Muscle of arm (tissue), 12 donors: Measurements from ENCODE around the gene RBBP6. TPM values are rescaled to one million over a fixed set of nuclear protein-coding genes. Genes with fewer than 3 reads are reported as not detected.

Experiments used
- DNase-seq: peaks from one replicate; pipeline ENCODE4 v3.0.0-alpha.2; 2013
- polyA plus RNA-seq, 12 donors: library from polyadenylated mRNA; unstranded; fragments of 120-200 nt; gene quantifications; one replicate each; pipeline ENCODE4 v1.2.1, GENCODE V29; 2013; ENCODE audit not compliant: insufficient read length in 12 of 12

Gene RBBP6
- polyA plus RNA-seq, 12 donors: 33.5 to 98.7 (median 44.9) TPM; not detected in 1

DNA sequence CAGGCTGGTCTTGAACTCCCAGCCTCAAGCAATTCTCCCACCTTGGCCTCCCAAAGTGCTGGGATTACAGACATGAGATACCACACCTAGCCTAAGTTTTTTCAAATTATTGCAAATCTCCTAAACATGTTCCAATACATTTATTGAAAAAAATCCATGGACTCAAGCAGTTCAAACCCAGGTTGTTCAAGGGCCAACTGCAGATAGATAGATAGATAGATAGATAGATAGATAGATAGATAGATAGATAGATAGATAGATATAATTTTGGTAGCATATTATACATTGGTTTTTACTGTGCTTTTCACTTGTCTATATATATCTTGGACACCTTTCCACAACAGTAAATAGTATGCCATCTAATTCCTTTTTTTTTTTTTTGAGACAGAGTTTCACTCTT, 20.9 kb upstream of the RBBP6 start:
- no peak for DNase-seq

DNA sequence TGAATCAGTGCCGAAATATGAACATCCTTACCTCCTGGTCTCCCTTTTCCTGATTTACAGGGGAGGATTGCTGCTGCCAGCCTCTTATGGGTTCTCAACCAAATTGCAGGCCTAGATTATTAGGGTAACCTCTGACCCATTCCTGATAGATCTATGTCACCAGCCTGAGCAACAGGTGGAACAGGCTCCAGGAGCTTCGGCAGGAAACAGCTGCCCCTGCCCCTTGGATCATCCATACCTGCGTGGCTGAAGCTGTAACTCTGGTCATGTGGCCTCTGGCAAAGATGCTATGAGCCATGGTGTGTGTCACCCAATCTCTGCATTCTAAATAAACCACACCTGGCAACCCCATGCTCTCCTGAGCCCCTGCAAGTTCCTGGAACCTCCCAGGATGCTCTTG, 18.4 kb upstream of the RBBP6 start:
- no peak for DNase-seq

DNA sequence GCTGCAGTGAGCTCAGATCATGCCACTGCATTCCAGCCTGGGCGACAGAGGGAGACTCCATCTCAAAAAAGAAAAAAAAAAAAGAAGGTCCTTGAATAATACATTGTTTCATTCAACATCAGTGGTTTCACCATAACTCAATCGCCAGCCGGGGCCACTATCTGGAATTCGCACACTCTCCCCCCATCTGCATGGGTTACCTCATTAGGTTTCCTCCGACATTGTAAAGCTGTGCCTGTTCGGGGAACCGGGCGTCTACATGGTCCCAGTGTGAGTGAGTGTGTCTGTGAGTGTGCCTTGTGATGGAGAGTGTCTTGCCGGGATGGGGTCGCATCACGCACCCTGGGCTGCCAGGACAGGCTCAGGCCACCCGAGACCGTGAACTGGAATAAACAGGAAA, 16.6 kb upstream of the RBBP6 start:
- no peak for DNase-seq

DNA sequence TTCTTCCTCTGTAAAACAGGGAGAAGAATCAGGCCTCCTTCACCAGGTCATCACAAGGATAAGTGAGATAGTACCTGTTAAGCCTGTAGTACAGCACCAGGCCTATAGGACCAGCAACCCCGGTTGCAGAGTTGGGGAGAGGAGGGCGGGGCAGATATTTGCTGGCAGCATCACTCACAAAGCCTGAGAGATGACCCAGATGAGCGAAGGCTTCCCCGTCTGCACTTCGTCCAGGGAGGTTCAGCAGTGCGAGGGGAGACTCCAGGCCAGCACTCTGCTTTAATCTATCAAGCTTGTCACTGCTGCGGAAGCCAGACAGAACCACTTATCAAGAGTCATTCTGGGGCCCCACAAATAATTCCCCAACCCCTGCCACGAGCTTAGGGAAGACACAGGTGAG, 15.8 kb upstream of the RBBP6 start:
- DNase-seq: no peak

DNA sequence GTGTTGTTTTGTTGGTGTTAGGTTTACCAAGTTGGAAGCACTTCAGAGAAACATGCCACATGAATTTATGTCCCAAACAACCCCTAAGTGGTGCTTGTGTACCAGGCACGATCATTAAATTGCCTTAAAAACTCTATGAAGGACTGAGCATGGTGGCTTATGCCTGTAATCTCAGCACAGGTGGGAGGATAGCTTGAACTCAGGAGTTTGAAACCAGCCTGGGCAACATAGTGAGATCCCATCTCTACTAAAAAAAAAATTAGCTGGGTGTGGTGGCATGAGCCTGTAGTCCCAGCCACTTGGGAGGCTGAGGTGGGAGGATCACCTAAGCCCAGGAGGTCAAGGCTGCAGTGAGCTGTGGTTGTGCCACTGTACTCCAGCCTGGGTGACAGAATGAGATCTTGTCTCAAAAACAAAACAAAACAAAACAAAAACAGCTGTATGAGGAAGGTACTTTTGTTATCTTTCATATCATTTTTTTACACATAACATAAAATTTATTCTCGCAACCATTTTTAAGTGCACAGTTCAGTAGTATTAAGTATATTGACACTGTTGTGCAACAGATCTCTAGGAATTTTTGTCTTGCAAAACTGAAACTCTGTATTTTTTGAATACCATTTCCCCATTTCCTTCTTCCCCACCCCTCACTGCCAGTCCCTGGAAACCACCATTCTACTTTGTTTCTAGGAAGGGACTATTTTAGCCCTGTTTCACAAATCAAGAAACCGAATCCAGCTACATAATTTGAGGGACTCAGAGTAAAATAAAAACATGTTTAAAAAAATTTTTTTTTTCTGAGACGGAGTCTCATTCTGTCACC, 14.3 kb upstream of the RBBP6 start:
- DNase-seq: no peak

DNA sequence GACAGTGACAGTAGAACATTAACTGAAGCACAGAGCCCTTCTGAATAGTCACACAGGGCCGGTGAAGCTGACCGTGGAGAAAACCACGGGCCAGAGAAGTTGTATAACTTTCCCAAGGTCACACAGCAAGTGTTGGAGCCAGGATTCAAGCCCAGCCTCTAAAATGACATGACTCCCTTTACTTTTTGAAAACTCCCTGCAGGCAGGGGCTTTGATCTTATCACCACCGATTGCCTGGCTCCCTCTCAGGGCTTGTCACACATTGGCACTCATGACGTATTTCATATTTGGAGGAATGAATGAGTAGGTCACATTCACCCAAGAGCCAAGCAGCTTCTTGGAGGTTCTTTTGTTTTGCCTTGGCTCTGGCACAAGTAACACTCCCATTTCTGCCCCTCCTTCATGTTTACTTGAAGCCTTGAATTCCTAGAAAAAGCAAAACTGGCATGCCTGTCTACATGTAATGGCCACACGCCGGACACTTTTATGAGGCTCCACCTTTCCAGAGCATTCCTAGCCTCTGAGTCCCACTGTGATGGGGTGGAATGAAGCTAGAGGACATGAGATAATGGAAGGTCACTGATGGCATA, 13.3 kb upstream of the RBBP6 start:
- no peak for DNase-seq

DNA sequence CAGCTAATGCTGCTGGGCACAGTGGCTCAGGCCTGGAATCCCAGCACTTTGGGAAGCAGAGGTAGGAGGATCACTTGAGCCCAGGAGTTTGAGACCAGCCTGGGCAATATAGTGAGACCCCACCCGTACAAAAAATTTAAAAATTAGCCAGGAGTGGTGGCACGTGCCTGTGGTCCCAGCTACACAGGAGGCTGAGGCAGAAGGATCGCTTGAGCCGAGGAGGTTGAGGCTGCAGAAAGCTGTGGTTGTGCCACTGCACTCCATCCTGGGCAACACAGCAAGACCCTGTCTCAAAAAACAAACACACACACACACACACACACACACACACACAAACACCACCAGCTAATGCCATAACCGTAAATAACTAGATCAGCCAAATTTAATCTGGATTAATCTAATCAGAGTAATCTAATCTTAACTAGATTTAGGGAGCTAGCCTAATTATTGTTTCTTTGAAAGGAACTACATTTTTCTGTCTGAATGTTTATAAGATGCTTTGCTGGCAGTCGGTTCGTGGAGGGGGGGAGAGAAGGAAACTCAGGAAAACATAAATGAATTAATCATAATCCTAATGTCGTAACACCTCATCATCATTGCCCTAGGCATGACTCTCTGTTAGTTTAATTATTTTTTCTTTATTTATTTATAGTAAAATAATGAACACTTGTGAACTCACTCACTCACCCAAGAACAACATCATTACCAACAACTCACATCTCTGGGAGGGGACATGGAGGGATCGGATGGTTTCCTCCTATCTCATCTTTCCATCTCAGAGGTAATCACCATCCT, 12.5 kb upstream of the RBBP6 start:
- no peak for DNase-seq

DNA sequence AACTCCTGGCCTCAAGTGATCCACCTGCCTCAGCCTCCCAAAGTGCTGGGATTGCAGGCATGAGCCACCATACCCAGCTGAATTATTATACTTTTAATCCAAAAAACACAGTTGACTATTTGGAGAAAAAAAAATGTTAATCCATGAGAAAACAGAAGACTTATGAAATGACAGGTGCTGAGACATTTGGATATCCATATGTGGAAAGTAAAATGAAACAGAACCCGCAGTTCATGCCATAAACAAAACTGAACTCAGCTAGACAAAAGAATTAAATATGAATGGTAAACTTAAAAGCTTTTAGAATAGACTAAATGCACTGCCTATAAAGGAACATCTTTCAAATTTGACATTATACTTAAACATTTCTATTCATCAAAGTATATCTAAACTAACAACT, 8.2 kb upstream of the RBBP6 start:
- no peak for DNase-seq

DNA sequence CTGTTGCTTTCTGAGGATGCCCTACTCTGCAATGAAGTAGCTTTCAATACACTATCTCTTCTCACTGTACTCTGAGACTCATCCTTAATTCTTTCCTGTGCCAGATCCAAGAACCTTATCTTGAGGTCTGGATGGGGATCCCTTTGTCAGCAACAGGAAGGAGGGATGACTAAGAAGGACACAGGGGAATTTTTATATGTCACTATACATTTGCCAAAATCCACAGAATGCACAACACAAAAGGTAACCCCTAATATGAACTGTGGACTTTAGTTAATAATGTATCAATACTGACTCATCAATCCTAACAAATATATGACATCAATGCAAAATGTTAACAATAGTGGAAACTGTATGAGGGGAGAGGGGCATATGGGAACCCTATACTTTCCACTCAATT, 4.7 kb upstream of the RBBP6 start:
- no peak for DNase-seq

DNA sequence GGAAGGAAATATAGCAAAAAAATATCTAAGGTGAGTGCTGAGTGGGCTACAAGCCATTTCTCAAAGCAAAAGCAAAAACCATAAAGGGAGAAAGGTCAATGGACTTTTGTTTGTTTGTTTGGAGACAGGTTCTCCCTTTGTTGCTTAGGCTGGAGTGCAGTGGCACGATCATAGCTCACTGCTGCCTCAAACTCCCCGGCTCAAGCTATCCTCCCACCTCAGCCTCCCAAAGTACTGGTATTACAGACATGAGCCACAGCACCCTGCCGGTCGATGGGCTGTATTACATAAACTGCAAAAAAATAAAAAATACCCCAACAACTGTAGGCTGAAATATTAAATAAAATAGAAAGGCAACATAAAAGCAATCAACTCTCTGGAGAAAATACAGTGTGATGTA, 3.5 kb upstream of the RBBP6 start:
- DNase-seq: no peak

DNA sequence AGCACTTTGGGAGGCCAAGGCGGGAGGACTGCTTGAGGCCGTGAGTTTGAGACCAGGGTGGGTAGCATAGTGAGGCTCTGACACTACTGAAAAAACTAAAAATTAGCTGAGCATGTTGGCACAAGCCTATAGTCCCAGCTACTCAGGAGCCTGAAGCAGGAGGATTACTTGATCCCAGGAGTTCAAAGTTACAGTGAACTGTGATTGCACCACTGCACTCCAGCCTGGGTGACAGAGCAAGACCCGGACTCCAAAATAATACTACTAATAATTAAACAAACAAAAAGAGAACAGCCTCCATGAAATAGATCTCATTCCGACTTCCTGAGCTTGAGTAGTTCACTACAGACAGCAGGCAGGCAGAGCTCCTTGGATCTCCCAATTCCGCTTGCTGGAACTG, 2.7 kb upstream of the RBBP6 start:
- DNase-seq: no peak

DNA sequence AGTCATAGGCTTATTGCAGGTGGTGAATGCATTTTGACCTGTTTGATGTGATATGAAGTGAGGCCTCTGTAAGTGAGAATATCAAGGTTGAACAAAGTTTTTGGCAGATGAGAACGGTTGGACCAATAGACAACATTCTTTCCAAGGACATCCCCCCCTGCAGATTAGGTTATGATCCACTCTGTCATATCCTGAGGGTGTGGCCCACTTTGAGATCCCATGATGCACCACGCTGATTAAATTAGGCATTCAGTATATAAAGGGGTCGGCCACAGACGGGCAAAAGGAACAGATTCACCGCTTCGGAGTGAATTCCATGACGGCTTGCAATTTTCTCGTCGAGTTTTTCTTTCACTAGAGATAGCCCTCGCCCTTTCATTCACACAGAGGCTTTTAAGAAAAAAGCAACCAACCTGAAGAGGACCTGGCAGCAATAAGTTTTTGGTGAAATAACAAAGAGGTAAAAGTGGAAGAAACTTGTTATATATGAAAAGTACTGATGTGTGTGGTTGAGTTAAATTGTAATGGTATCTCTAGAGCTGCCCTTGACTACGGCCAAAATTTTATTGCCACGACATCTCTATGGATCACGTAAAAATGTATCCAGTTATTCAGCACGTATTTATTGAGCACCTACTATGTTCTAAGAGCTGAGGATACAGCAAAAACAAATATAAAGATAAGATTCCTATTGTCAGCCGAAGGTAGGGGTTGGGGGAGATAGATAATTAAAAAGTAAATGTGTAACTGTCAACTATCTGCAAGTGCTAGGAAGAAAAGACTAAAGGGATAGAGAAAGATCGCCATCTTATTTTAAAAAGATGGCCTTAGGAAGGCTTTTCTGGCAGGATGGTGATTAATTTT, 1.7 kb upstream of the RBBP6 start:
- no peak for DNase-seq

DNA sequence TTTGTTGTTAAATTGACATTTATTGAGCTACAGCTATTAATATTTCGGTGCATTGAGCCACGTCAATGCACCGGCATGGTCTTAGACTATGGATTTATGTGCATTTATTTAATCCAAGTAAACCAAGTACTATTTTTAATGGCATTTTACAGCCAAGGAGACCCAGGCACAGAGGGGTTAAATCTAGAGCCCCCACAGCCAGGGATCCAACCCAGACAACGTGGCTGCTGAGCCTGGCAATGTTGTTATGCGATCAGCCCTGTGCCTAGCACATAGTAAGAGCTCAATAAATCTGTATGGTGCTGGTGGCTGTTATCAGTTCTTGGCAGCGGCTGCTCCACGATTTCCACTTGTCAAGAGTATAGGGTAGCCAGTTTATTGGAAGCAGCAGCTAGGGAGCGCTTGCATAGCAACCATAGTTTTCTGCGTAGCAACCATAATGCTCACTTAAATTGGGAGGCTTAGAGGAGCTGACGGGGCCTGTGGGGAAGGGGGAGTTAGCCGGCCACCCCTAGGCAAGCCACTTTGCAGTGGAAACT, 541 bp upstream of the RBBP6 start:
- DNase-seq: no peak

DNA sequence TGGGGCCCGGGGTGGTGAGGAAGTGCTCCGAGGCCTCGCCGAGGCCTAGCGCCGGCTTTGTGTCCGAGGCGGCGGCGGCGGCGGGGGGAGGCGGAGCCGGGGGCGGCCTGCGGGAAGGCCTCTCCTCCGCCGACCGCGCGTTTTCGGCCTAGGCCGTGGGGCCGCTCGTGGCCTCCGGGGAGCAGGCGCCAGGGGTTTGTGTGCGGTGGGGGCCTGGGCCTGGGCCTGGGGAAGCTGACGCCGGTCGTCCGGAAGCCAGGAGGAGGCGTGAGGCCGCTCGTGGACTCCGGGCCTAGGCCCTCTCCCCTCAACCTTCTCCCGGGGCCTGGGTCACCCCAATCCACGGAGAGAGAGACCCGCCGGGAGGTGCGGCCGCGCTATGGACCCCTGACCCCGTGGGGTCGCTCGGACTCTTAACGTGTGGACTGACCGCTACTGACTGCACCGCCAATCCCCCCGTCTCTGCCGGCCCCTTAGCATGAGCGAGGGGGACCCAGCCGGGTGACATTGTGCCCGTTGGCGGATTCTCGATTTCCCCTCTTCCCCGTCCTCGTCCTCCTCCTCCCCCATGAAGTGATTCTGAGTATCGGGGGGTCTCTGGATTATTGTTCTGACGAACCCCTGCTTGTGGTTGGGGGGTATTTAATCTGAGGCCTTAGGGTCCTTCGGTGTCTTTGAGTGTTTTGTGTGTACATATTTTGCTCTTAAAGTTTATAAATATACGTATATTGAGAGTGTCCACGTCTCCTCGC, 660 bp downstream of the RBBP6 start:
- DNase-seq: peak; percentile 49

DNA sequence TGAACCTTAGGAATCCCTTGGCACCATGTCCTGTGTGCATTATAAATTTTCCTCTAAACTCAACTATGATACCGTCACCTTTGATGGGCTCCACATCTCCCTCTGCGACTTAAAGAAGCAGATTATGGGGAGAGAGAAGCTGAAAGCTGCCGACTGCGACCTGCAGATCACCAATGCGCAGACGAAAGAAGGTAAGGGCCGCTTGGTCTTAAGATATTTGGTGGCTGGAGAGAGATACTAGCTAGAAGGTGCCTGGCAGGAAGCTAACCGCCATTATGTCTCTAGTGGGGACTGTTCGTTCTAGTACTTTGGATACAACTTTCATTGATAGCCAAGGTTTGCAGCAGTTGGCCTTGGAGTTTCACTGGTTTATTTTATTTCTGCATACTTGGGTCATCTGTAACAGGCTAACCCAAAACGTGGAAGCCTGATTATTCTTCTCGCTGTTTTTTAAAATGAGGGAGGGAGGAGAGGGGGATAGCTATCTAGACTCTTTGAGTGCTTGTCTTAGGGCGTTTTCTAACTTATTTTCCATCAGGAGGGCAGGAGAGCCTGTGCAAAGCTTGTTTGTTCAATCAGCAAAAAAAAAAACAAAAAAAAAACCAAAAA, 1.3 kb downstream of the RBBP6 start:
- DNase-seq: peak; percentile 40

DNA sequence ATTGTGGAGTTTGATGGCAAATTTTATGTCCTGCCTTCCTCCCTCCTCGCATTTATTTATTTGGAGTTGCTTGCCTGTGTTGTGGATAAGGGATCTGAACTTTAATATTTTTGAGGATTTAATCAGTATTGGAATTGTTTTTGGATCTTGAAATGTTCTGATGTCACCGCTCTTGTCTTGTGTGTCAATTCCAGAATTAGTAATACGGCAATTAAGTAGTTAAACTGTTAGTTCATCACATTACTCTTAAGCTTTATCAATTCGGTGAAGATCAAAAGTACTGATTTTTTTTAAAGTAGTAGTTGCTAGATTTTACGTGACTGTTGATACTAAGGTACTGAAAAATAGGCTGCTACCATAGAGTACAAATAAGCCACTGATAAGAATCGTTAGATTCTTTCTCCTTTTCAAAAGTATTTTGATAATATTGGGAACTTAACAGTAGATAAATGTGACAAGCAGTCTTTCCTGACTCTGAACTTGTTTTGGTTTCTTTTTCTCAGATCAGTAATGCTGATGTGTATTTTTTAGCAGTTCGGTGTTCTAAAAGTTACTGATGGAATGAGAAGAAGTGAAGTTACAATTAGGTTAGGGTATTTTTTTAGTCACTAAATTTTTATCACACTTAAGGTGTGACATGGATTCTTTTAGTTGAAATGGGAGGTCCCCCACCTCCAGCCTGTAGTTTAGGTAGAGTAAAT, 2.0 kb downstream of the RBBP6 start:
- no peak for DNase-seq

DNA sequence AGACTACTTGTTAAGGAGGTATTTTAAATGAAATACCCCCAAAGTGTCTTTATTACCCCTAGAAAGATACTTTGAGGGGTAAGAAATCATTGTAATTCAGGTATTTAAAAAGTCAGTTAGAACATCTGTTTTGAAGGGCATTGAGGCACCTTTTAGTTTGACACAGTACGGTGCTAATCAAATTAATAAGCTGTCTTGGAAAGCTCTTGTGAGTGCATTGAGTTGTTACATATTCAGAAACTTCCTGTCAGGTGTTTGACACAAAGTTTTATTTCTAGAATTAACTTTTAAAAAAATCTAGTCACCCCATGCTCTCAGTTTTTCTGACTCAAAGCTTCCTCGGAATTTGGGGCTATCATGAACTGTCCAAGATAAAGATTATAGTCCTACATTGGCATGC, 4.6 kb downstream of the RBBP6 start:
- DNase-seq: no peak

DNA sequence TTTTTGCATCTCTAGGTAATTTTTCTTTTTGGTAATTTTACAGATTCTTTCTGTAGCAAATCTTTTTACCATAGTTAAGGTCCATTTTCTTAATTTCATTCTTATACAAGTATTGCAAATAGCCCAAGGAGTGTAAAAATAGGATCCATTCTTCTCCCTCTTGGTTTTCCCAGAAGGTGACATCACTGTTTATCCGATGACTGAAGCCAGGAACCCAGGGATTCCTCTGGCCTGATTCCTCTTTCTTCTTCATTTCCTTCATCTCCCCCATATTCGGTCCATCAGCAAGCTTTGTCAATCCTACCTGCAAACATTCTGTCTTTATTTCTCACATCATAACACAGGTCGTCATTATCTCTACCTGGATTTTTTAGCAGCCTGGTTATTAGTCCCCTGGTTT, 5.3 kb downstream of the RBBP6 start:
- DNase-seq: no peak

DNA sequence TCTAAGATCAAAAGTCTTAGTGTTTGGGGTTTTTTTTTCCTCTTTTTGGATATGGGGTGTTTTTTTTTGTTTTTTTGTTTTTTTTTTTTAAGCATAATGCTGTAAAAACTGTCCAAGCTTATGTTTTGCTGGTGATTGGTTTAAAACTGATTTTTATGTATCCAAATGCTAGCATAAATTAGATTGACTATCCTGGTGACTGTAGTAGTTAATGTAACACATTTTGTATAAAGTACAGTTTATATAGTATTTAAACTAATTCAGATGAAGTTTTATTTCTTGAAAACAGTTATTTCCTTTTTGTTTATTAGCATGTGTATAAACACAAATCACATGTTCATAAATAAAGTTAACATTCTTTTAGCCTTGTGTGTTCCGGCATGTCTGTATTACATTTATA, 10.9 kb downstream of the RBBP6 start:
- DNase-seq: no peak

DNA sequence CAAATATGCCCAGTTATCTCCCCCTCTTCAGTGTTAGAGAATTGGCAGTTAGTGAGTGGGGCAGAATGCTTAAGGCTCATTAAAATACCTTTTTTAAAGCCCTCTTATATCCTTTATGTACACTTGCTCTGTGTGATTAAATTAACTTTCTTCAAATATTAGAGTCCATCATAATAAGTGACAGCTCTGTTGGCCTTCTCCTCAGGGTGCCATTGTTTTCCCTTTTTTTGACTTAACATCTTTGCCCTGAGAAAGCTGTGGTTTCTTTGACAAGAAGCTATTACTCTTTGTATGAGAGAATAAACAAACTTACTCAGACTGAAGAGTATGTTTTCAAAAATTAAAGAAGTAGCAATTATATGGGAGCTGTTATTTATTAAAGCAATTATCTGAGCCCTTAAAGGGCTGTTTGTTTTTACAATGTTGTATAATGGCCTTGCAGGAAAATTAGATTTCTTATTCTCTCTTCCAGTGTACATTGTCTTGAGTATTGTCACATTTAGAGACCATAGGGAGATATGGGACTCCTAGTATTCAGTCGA, 13.4 kb downstream of the RBBP6 start:
- no peak for DNase-seq
